OCI-LY1 (cell line): ENCODE results near the gene NOL11.

Source experiments
- H2AFZ ChIP-seq: fragments of 200-600 bp; sonication (generic), shearing (Covaris generic); 2 replicates; pipeline ENCODE4 v1.6.0; 2014; ENCODE audit warnings: antibody characterized with exemption, mild to moderate bottlenecking, low read length
- H3F3A ChIP-seq: fragments of 200-600 bp; sonication (generic), shearing (Covaris generic); 2 replicates; pipeline ENCODE4 v1.6.0; 2014; ENCODE audit warnings: mild to moderate bottlenecking, antibody characterized with exemption, low read length, moderate library complexity; ENCODE audit not compliant: insufficient read depth
- H3K27ac ChIP-seq: fragments of 200-600 bp; sonication (generic); 2 replicates; pipeline ENCODE4 v1.5.1; 2014; ENCODE audit warnings: low read length, mixed run types, mild to moderate bottlenecking, low read depth; ENCODE audit not compliant: poor library complexity, severe bottlenecking
- H3K27me3 ChIP-seq: fragments of 200-600 bp; sonication (generic); 2 replicates; pipeline ENCODE4 v1.6.0; 2014; ENCODE audit warnings: antibody characterized with exemption, mild to moderate bottlenecking, low read length, moderate library complexity; ENCODE audit not compliant: insufficient read depth
- H3K36me3 ChIP-seq: fragments of 200-600 bp; sonication (generic); 2 replicates; pipeline ENCODE4 v1.6.1; 2014; ENCODE audit warnings: mild to moderate bottlenecking, antibody characterized with exemption, low read length, moderate library complexity, mixed read lengths; ENCODE audit not compliant: insufficient read depth
- H3K4me1 ChIP-seq: fragments of 200-600 bp; sonication (generic); 2 replicates; pipeline ENCODE4 v1.5.1; 2014; ENCODE audit warnings: mild to moderate bottlenecking, low read length, moderate library complexity; ENCODE audit not compliant: insufficient read depth, severe bottlenecking
- H3K4me2 ChIP-seq: fragments of 200-600 bp; sonication (generic), shearing (Covaris generic); 2 replicates; pipeline ENCODE4 v1.6.1; 2014; ENCODE audit warnings: low read length
- H3K4me3 ChIP-seq: fragments of 200-600 bp; sonication (generic); 2 replicates; pipeline ENCODE4 v1.5.1; 2014; ENCODE audit warnings: low read length, low read depth, mild to moderate bottlenecking, mixed read lengths; ENCODE audit not compliant: poor library complexity, severe bottlenecking
- H3K79me2 ChIP-seq: fragments of 200-600 bp; shearing (Covaris generic); 2 replicates; pipeline ENCODE4 v1.6.1; 2016; ENCODE audit warnings: mixed run types, low read length, mixed read lengths; ENCODE audit not compliant: insufficient read depth
- H3K9ac ChIP-seq: fragments of 200-600 bp; sonication (generic), shearing (Covaris generic); 2 replicates; pipeline ENCODE4 v1.6.1; 2014; ENCODE audit warnings: mild to moderate bottlenecking, low read length, mixed read lengths
- H3K9me2 ChIP-seq: fragments of 200-600 bp; sonication (generic), shearing (Covaris generic); 2 replicates; pipeline ENCODE4 v1.6.1; 2014; ENCODE audit warnings: low read depth, mild to moderate bottlenecking, low read length, mixed read lengths
- H3K9me3 ChIP-seq: fragments of 200-600 bp; shearing (Covaris generic); 2 replicates; pipeline ENCODE4 v1.6.1; 2014; ENCODE audit warnings: low read length, mixed read lengths
- H4K20me1 ChIP-seq: fragments of 200-600 bp; sonication (generic), shearing (Covaris generic); 2 replicates; pipeline ENCODE4 v1.6.0; 2016; ENCODE audit warnings: mild to moderate bottlenecking, low read length; ENCODE audit not compliant: insufficient read depth
- EZH2 ChIP-seq: fragments of 200-600 bp; sonication (generic), shearing (Covaris generic); IDR thresholded peaks from 2 replicates; pipeline ENCODE4 v1.8.0; 2017; ENCODE audit warnings: borderline replicate concordance, mixed run types, mild to moderate bottlenecking, antibody characterized with exemption, low read length, moderate library complexity, mixed read lengths
- TF ChIP-seq, protein P1 (sequence below): fragments of 200-600 bp; sonication (generic), shearing (Covaris generic); IDR thresholded peaks from 2 replicates; pipeline ENCODE4 v1.5.1; 2017; ENCODE audit warnings: mild to moderate bottlenecking, antibody characterized with exemption, low read length, moderate library complexity, mixed read lengths

Gene NOL11

DNA sequence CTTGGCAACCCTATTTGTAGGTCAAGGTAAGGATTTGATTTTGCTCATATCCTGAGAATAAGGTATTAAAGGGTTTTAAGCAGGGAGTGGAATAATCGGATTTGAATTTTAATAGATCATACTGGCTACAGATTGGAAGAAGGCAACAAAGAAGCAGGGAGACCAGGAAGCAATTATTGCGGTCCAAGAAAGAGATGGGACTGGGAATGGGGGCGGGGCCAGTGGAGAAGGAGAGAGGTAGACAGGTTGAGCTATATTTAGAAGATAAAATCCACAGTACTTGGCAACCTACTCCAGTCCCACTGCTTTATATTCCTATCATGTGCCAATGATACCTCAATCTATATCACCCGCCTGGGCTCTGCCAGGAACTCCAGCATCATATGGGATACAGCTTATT lies 5.8 kb upstream of the NOL11 start:
- no peak overlapping the region for H3K27ac ChIP-seq
- H3K9me3 ChIP-seq: 0 out of 2 replicates have a peak, but pooled peaks cover 2% of the 10 kb centered on the region
- no peak overlapping the region for H2AFZ ChIP-seq
- no peak overlapping the region for H3K9ac ChIP-seq
- no peaks in the 10 kb centered on the region for H3K27me3 ChIP-seq
- H3K4me2 ChIP-seq: no peak overlapping the region
- no peaks in the 10 kb centered on the region for H3K79me2 ChIP-seq
- no peaks in the 10 kb centered on the region for H3F3A ChIP-seq
- TF ChIP-seq EZH2: no peak
- TF ChIP-seq, protein P1, sequence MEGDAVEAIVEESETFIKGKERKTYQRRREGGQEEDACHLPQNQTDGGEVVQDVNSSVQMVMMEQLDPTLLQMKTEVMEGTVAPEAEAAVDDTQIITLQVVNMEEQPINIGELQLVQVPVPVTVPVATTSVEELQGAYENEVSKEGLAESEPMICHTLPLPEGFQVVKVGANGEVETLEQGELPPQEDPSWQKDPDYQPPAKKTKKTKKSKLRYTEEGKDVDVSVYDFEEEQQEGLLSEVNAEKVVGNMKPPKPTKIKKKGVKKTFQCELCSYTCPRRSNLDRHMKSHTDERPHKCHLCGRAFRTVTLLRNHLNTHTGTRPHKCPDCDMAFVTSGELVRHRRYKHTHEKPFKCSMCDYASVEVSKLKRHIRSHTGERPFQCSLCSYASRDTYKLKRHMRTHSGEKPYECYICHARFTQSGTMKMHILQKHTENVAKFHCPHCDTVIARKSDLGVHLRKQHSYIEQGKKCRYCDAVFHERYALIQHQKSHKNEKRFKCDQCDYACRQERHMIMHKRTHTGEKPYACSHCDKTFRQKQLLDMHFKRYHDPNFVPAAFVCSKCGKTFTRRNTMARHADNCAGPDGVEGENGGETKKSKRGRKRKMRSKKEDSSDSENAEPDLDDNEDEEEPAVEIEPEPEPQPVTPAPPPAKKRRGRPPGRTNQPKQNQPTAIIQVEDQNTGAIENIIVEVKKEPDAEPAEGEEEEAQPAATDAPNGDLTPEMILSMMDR: no peak
- no peaks in the 10 kb centered on the region for H3K9me2 ChIP-seq
- H3K36me3 ChIP-seq: no peaks in the 10 kb centered on the region; the same call in 1 of the 2 replicates
- H3K4me1 ChIP-seq: peaks cover 6% of the 10 kb centered on the region
- H4K20me1 ChIP-seq: no peaks in the 10 kb centered on the region
- no peak overlapping the region for H3K4me3 ChIP-seq

DNA sequence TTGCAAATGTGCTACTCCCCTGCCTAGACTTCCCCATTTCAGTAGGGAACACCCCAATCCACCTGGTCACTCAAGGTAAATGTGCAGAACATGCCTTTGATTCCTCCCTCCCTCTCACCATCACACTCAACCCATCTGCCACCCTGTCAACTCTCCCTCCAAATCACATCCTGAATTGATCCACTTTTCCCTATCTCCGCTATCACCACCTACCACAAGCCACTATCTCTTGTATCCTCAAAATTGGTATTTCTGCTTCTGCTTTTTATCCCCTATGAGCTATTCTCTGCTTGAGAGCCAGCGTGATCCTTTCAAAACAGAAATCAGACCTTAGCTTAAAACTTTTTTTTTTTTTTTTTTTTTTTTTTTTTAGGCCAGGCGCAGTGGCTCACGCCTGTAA lies 5.4 kb upstream of the NOL11 start:
- 0 out of 2 replicates have a peak, but pooled peaks cover 2% of the 10 kb centered on the region for H3K9me3 ChIP-seq
- no peaks in the 10 kb centered on the region for H3K9me2 ChIP-seq
- TF ChIP-seq EZH2: no peak
- TF ChIP-seq, protein P1: no peak
- no peaks in the 10 kb centered on the region for H3K79me2 ChIP-seq
- H3K4me3 ChIP-seq: no peak overlapping the region
- no peak overlapping the region for H3K9ac ChIP-seq
- peaks cover 9% of the 10 kb centered on the region for H3K4me1 ChIP-seq
- H3K4me2 ChIP-seq: no peak overlapping the region
- H3K36me3 ChIP-seq: no peaks in the 10 kb centered on the region; the same call in 1 of the 2 replicates
- H2AFZ ChIP-seq: no peak overlapping the region
- no peaks in the 10 kb centered on the region for H3F3A ChIP-seq
- H3K27ac ChIP-seq: no peak overlapping the region
- H4K20me1 ChIP-seq: no peaks in the 10 kb centered on the region
- H3K27me3 ChIP-seq: no peaks in the 10 kb centered on the region

DNA sequence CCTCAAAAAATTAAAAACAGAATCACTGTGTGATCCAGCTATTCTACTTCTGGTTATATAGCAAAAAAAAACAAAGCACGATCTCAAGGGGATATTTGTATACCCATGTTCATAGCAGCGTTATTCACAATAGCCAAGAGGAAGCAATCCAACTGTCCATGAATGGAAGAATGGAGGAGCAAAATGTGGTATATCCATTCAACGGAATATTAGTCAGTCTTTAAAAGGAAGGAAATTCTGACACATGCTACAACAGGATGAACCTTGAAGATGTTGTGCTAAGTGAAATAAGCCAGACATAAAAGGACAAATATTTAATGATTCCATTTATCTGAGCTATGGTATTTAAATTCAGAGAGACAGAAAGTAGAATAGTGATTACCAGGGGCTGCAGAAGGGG lies 4.6 kb upstream of the NOL11 start:
- Histone ChIP-seq H3K4me1 (peaks cover 9% of the 10 kb centered on the region), H3K9me3 (0 out of 2 replicates have a peak, but pooled peaks cover 2% of the 10 kb centered on the region), H3K4me3 (no peak overlapping the region), H3K79me2 (peaks cover 3% of the 10 kb centered on the region), H3K36me3 (no peaks in the 10 kb centered on the region; the same call in 1 of the 2 replicates), H3K9me2 (no peaks in the 10 kb centered on the region), H4K20me1 (no peaks in the 10 kb centered on the region), H2AFZ (no peak overlapping the region), H3K27ac (no peak overlapping the region), H3K27me3 (no peaks in the 10 kb centered on the region), H3K9ac (no peak overlapping the region), H3K4me2 (no peak overlapping the region), H3F3A (no peaks in the 10 kb centered on the region)
- no peak for TF ChIP-seq EZH2

DNA sequence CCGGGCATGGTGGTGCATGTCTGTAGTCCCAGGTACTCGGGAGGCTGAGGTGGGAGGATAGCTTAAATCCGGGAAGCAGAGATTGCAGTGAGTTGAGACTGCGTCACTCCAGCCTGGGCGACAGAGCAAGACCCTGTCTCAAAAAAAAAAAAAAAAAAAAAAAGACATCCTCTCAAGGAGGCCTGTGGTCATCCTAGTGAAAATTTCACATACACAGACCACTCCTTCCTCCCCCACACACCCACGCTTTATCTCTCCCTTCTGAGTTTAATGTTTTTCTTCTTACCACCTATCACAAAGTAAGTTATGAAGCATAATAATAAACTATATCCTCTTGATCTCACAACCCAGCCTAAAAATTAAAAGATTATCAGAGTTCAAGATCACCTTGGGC lies 1.3 kb upstream of the NOL11 start:
- peaks cover 26% of the 10 kb centered on the region for H3K4me1 ChIP-seq
- H3K4me2 ChIP-seq: peak overlapping the region; percentile 87
- H4K20me1 ChIP-seq: no peaks in the 10 kb centered on the region
- 0 out of 2 replicates have a peak, but pooled peaks cover 2% of the 10 kb centered on the region for H3K9me3 ChIP-seq
- no peaks in the 10 kb centered on the region for H3K27me3 ChIP-seq
- peaks cover 22% of the 10 kb centered on the region for H3K79me2 ChIP-seq
- TF ChIP-seq EZH2: no peak
- TF ChIP-seq, protein P1: no peak
- peak overlapping the region; percentile 91 for H3K4me3 ChIP-seq
- H3K27ac ChIP-seq: no peak overlapping the region
- no peaks in the 10 kb centered on the region for H3K9me2 ChIP-seq
- no peaks in the 10 kb centered on the region for H3F3A ChIP-seq
- H2AFZ ChIP-seq: no peak overlapping the region
- peaks cover 16% of the 10 kb centered on the region for H3K36me3 ChIP-seq
- H3K9ac ChIP-seq: no peak overlapping the region; the same call in 1 of the 2 replicates
